OCI-LY1 (cell line): ENCODE results near the gene FBXO36.

Experiments
- EZH2 ChIP-seq: fragments of 200-600 bp; sonication (generic), shearing (Covaris generic); IDR thresholded peaks from 2 replicates; pipeline ENCODE4 v1.8.0; 2017; ENCODE audit warnings: borderline replicate concordance, mixed run types, mild to moderate bottlenecking, antibody characterized with exemption, low read length, moderate library complexity, mixed read lengths
- TF ChIP-seq, protein P1 (sequence below): fragments of 200-600 bp; sonication (generic), shearing (Covaris generic); IDR thresholded peaks from 2 replicates; pipeline ENCODE4 v1.5.1; 2017; ENCODE audit warnings: mild to moderate bottlenecking, antibody characterized with exemption, low read length, moderate library complexity, mixed read lengths

- TF ChIP-seq, protein P1, sequence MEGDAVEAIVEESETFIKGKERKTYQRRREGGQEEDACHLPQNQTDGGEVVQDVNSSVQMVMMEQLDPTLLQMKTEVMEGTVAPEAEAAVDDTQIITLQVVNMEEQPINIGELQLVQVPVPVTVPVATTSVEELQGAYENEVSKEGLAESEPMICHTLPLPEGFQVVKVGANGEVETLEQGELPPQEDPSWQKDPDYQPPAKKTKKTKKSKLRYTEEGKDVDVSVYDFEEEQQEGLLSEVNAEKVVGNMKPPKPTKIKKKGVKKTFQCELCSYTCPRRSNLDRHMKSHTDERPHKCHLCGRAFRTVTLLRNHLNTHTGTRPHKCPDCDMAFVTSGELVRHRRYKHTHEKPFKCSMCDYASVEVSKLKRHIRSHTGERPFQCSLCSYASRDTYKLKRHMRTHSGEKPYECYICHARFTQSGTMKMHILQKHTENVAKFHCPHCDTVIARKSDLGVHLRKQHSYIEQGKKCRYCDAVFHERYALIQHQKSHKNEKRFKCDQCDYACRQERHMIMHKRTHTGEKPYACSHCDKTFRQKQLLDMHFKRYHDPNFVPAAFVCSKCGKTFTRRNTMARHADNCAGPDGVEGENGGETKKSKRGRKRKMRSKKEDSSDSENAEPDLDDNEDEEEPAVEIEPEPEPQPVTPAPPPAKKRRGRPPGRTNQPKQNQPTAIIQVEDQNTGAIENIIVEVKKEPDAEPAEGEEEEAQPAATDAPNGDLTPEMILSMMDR: no peak
- no peak for TF ChIP-seq EZH2
These were observed 89.3 kb downstream of the FBXO36 start for GRCh38 chr2:230011617-230012016.
